Renal cortex interstitium (tissue), 11 donors: ENCODE data around the gene GSS. TPM values are rescaled to one million over a fixed set of nuclear protein-coding genes. Genes with fewer than 3 reads are reported as not detected.

ENCODE experiments used
- DNase-seq, 11 donors: peaks; one replicate each; pipeline ENCODE4 v3.0.0-alpha.2; 2013; ENCODE audit warnings: low read depth in 9 of 11, low spot score in 4 of 11; ENCODE audit errors: extremely low read depth in 1 of 11
- polyA plus RNA-seq, 3 donors: library from polyadenylated mRNA; unstranded; fragments of 120-200 nt; gene quantifications; one replicate each; pipeline ENCODE4 v1.2.1, GENCODE V29; 2013; ENCODE audit not compliant: insufficient read length in 3 of 3

The GSS gene
- polyA plus RNA-seq, 3 donors = 50.1 to 57.9 (median 57.4) TPM

GRCh38 chr20:34964486-34964885 lies 8.9 kb upstream of the GSS start:
- no peak for DNase-seq

DNA sequence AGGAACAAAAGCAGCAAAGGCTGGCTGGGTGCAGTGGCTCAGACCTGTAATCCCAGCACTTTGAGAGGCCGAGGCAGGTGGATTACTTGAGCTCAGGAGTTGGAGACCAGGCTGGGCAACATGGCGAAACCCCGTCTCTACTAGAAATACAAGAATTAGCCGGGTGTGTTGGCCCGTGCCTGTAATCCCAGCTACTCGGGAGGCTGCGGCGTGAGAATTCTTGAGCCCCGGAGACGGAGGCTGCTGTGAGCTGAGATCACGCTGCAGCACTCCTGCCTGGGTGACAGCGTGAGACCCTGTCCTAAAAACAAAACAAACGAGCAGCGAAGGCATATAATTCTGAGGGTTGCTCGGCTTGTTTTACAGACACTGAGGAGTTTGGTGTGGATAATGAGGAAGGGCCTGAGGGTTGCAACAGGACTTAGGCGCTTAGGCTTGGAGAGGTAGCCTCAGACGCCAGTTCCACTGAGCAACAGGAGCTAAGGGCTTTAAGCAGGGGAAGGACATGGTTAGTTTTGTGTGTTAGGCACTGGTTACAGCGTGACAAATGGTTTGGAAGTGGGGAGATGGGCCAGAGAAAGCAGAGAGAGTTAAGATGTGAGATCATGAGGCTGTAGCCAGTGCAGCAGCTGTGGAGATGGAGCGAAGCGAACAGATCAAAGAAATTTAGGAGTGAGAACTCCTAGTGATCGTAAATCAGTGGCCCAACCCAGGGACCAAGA lies 1.3 kb upstream of the GSS start:
- DNase-seq = no peak

- no peak for DNase-seq
These were observed 444 bp upstream of the GSS start for GRCh38 chr20:34956041-34956458.

- DNase-seq = no peak
These were observed 739 bp downstream of the GSS start for GRCh38 chr20:34954904-34955230.

DNA sequence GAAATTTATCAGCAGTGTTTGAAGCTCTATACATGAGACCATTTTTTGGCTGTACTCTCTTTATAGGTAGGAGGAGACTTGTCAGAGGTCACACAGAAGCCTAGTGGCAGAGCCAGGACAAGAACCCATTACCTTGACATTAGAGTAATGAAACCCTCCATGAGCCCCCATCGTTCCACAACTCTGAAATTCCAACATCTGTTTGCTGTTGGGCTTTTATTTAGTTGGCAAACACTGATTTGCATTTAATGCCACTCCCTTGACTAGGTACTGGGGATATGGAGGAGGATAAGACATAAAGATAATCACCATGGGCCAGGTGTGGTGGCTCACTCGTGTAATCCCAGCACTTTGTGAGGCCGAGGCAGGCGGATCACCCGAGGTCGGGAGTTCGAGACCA lies 1.6 kb downstream of the GSS start:
- DNase-seq = no peak

DNA sequence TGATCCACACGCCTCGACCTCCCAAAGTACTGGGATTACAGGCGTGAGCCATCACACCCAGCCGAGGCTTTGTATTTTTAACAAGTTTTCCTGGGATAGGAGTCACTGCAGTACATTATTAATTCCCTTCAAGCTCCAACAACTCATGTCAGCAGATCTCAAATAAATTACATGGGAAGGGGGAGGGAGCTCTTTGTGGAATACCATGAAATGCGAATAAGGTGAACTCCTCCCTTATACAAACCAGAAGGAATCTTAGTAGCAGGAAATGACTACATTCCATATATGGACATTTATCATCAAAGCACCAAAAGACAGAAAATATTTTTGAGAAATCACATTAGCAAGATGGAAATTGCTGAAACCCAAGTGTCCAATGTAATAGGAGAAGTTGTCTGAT lies 2.9 kb downstream of the GSS start:
- DNase-seq = peak in 4 of 11 donors; percentile 24 to 62 (median 57)

- DNase-seq = no peak
These were observed 4.0 kb downstream of the GSS start for GRCh38 chr20:34951652-34952051.

- no peak for DNase-seq
These were observed 4.4 kb downstream of the GSS start for GRCh38 chr20:34951252-34951651.

GRCh38 chr20:34949120-34949519 lies 6.5 kb downstream of the GSS start:
- DNase-seq = no peak

DNA sequence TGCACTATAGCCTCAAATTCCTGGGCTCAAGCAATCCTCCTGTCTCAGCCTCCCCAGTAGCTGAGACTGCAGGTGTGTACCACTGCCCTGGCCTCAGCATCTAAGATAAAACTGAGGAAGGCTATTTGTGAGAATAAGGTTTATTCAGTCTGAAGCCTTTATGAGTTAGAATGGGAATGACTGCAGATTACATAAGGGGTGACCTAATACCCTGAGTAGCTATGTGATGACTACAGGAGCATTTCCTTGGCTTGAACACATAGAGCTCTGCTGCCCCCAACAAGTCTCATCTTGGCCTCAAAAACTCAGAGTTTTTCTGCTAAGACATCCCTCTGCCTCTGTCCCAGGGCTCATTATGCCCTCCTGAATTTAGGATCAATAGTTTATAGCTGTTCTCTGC lies 7.6 kb downstream of the GSS start:
- DNase-seq = no peak

DNA sequence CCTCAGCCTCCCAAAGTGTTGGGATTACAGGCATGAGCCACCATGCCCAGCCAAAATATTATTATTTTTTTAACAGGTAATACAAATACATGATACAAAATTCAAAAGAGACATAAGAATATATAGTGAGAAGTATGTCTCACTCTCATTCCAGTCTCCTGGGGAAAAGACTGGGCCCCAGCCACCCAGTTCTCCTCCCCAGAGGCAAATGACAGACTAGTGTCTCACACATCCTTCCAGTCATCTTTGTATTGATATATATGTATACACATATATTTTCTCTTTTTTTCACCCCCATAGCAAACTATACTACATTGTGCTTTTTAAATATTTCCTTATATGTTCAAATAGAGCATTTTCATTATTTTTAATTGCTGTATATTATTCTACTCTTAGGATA lies 8.3 kb downstream of the GSS start:
- no peak for DNase-seq

GRCh38 chr20:34946661-34947060 lies 8.9 kb downstream of the GSS start:
- DNase-seq = no peak

- DNase-seq = no peak
These were observed 10.1 kb downstream of the GSS start for GRCh38 chr20:34945315-34946077.

DNA sequence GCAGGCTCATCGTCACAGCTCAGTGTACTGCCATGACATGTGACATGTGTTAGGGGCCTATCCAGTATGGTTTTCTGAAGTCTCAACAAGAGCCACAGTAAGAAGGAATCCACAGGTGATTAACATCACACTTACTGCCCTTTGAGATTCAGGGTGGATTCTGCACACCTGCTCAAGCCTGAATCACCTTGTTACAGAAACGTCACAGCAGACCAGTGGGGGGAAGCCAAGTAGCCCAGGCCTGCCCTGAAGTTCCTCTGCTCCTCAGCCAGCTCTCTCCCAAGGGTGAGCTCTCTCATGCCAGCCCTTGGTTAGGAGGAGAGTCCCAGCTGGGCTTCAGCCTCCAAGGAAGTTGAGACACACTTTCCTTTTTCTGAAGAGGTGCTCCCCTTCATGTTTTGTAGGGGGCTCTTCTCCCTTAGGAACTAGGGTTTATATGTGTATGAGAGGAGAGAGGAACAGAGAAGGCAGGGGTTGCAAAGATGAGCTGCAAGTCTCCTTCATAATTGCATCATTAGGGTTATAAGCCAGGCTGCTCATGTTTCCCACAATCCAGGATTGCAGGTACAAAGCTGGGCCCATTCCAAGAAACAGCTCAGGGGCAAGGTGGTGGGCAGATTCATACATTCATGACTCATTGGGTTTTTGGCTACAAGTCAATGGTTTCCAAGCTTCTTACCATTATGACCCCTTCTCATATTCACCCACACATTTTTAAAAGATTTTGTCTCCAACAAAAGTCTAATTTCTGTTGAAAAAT lies 11.6 kb downstream of the GSS start:
- no peak for DNase-seq

GRCh38 chr20:34942301-34942700 lies 13.3 kb downstream of the GSS start:
- no peak for DNase-seq

- no peak for DNase-seq
These were observed 14.4 kb downstream of the GSS start for GRCh38 chr20:34941226-34941625.

- no peak for DNase-seq
These were observed 15.5 kb downstream of the GSS start for GRCh38 chr20:34940081-34940481.

DNA sequence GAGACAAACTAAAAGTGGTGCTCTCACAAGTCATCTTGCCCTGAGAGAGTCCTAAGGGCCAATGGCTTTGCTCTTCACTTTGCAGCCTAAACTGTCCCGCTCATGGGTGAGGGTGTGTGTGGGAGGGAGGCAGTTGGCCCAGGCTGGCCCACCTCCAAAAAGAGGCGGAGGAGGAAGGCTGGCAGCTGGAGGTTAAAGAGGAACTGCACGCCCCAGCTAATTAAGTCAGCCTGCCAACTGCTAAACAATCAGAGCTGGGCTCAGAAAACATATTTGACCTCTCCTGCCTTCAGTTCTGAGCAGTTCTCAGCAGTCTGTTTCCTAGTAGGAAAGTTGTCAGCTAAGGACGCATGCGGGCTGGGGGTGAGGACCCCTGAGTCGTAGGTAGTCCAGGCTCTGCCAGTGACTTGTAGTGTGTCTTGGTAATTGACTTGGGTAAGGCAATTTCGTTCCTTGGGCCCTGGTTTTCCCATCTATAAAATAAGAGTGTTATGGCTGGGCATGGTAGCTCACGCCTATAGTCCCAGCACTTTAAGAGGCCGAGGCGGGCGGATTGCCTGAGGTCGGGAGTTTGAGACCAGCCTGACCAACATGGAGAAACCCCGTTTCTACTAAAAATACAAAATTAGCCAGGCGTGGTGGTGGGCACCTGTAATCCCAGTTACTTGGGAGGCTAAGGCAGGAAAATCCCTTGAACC lies 17.0 kb downstream of the GSS start:
- DNase-seq = no peak

GRCh38 chr20:34931771-34932170 lies 23.8 kb downstream of the GSS start:
- DNase-seq = no peak

- DNase-seq = no peak
These were observed 27.2 kb downstream of the GSS start for GRCh38 chr20:34928411-34928810.
